Activated T-cell treated with anti-CD3 and anti-CD28 coated beads, Interleukin-2, amount 50 U/mL, for 4 hours (primary cell): ENCODE measurements around the gene FAM193A. TPM values are rescaled to one million over a fixed set of nuclear protein-coding genes. Genes with fewer than 3 reads are reported as not detected.
"Not testable (repeated sequence)": the region's sequence is repeated elsewhere in the genome, so short reads cannot be mapped to it uniquely, and the experiment has no call there.

Experiments used
- ATAC-seq, 2 donors: fragments of 200-7000 bp; cut with Tn5 transposase; one replicate each; pipeline ENCODE4 v1.10.0; 2021
- DNase-seq: peaks from one replicate; pipeline ENCODE4 v3.0.0-alpha.2; 2020
- H3K27me3 Mint-ChIP-seq: one replicate; pipeline ENCODE4 v1.8.0; 2021; ENCODE audit warnings: low read depth, mixed read lengths
- H3K36me3 Mint-ChIP-seq: one replicate; pipeline ENCODE4 v1.8.0; 2022; ENCODE audit warnings: mixed read lengths; ENCODE audit not compliant: insufficient read depth
- H3K4me1 Mint-ChIP-seq: one replicate; pipeline ENCODE4 v1.8.0; 2021; ENCODE audit warnings: low read depth, mixed read lengths
- H3K4me3 Mint-ChIP-seq: one replicate; pipeline ENCODE4 v1.8.0; 2021; ENCODE audit warnings: mild to moderate bottlenecking, moderate library complexity, mixed read lengths
- H3K9me3 Mint-ChIP-seq: one replicate; pipeline ENCODE4 v1.8.0; 2021; ENCODE audit warnings: mixed read lengths
- total RNA-seq, 3 donors: library from RNA; stranded (reverse); gene quantifications; one replicate each; pipeline ENCODE4 v1.2.1, GENCODE V29; 2021

The FAM193A gene
- total RNA-seq, 3 donors from 2014 or later, result 24.7 to 25.3 (median 24.9) TPM

- ATAC-seq, result no peak
- no peaks in the 10 kb centered on the region for H3K27me3 Mint-ChIP-seq
Observed at GRCh38 chr4:2626231-2626630, 89.8 kb downstream of the FAM193A start.

DNA sequence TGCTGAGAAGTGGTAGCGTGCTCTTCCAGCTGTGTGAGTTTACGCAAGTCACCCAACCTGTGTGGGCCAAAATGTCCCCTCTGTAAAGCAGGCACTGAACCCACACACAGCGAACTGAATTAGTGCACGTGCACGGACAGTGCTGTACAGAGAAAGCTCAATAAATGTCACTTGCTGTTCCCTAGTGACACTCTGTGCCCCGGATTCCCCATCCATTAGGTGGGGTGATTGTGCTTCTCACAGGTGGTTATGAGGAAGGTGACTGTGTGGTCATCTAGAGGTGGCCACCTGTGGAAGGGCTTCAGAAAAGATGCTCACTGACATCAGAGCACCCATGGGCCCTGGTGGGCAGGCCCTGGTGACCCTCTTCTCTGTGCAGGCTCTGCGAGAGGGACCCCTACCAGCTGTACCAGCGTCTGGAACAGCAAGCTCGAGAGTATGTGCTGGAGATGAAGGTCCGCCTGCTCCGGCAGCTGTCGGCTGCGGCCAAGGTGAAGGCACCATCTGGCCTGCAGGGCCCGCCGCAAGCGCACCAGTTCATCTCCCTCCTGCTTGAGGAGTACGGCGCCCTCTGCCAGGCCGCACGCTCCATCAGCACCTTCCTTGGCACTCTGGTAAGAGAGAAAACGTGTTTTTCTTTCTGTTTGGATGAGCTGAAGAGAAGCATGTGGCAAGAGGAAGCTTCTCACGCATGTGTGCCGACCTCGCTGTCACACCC lies 94.3 kb downstream of the FAM193A start:
- Mint-ChIP-seq H3K36me3 (peaks cover 19% of the 10 kb centered on the region), H3K4me3 (no peak overlapping the region), H3K27me3 (no peaks in the 10 kb centered on the region), H3K9me3 (no peaks in the 10 kb centered on the region), H3K4me1 (no peaks in the 10 kb centered on the region)
- DNase-seq (no peak), ATAC-seq (no peak)

More at GRCh38 chr4:2626231-2626630, 89.8 kb downstream of the FAM193A start:
- peaks cover 12% of the 10 kb centered on the region for H3K36me3 Mint-ChIP-seq
- no peak for DNase-seq
- H3K4me3 Mint-ChIP-seq, result no peak overlapping the region
- peaks cover 10% of the 10 kb centered on the region for H3K4me1 Mint-ChIP-seq
- no peaks in the 10 kb centered on the region for H3K9me3 Mint-ChIP-seq

GRCh38 chr4:2634014-2634413 lies 97.6 kb downstream of the FAM193A start:
- no peaks in the 10 kb centered on the region for H3K4me1 Mint-ChIP-seq
- ATAC-seq (no peak), DNase-seq (no peak)
- peaks cover 26% of the 10 kb centered on the region for H3K36me3 Mint-ChIP-seq
- H3K9me3 Mint-ChIP-seq, result no peaks in the 10 kb centered on the region
- no peak overlapping the region for H3K4me3 Mint-ChIP-seq
- H3K27me3 Mint-ChIP-seq, result no peaks in the 10 kb centered on the region

GRCh38 chr4:2636331-2636730 lies 99.9 kb downstream of the FAM193A start:
- Mint-ChIP-seq H3K27me3 (no peaks in the 10 kb centered on the region), H3K9me3 (no peaks in the 10 kb centered on the region), H3K36me3 (peaks cover 33% of the 10 kb centered on the region), H3K4me1 (no peaks in the 10 kb centered on the region), H3K4me3 (no peak overlapping the region)
- DNase-seq (no peak), ATAC-seq (no peak)

DNA sequence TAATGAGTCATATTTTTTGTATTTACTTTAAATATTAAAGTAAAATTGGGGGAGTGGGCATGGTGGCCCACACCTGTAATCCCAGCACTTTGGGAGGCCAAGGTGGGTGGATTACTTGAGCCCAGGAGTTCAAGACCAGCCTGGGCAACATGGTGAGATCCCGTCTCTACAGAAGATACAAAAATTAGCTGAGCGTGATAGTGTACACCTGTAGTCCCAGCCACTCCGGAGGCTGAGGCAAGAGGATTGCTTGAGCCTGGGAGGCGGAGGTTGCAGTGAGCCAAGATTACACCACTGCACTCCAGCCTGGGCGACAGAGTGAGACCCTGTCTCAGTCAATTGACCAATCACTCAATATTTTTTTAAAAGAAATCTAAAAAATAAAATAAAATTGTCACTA lies 100.5 kb downstream of the FAM193A start:
- H3K36me3 Mint-ChIP-seq, result peaks cover 33% of the 10 kb centered on the region
- not testable (repeated sequence) for ATAC-seq, DNase-seq, H3K9me3 Mint-ChIP-seq, H3K4me3 Mint-ChIP-seq, H3K4me1 Mint-ChIP-seq, H3K27me3 Mint-ChIP-seq

DNA sequence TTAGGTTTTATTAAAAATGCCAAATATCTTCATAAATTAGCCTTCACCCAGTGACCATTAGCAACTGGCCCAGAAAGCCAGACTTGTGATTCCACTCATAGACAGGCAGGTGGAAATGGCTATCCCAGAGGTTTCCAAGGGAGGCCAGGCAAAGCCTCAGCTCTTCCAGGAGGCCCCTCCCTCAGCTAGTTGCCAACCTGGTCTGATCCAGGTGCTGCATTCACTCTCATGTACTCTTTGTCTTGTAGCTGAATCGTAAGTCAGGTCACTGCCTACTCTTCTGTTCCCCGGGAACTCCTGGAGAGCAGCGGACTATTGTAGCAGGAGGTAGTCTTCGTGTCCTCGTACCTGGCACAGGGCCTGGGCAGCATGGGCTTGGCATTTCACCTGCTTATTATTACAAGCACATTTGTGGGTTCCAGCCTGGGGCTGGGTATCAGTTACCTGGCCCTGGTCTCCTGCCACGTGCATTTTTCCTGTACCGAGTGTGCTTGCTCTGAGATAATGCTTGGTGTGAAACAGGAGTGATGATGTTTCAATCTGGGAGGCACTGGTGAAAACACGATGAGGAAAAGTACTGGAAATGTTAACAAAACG lies 101.6 kb downstream of the FAM193A start:
- no peak for ATAC-seq
- Mint-ChIP-seq H3K4me1 (no peaks in the 10 kb centered on the region), H3K9me3 (no peaks in the 10 kb centered on the region), H3K27me3 (no peaks in the 10 kb centered on the region), H3K4me3 (no peak overlapping the region), H3K36me3 (peaks cover 34% of the 10 kb centered on the region)
- no peak for DNase-seq

- no peaks in the 10 kb centered on the region for H3K4me1 Mint-ChIP-seq
- ATAC-seq (no peak), DNase-seq (no peak)
- peaks cover 36% of the 10 kb centered on the region for H3K36me3 Mint-ChIP-seq
- no peaks in the 10 kb centered on the region for H3K27me3 Mint-ChIP-seq
- no peak overlapping the region for H3K4me3 Mint-ChIP-seq
- H3K9me3 Mint-ChIP-seq, result no peaks in the 10 kb centered on the region
Observed at GRCh38 chr4:2638730-2639129, 102.3 kb downstream of the FAM193A start.

GRCh38 chr4:2642968-2643367 lies 106.5 kb downstream of the FAM193A start:
- ATAC-seq (no peak), DNase-seq (no peak)
- no peak overlapping the region for H3K4me3 Mint-ChIP-seq
- no peaks in the 10 kb centered on the region for H3K9me3 Mint-ChIP-seq
- peaks cover 23% of the 10 kb centered on the region for H3K36me3 Mint-ChIP-seq
- H3K4me1 Mint-ChIP-seq, result no peaks in the 10 kb centered on the region
- H3K27me3 Mint-ChIP-seq, result no peaks in the 10 kb centered on the region

DNA sequence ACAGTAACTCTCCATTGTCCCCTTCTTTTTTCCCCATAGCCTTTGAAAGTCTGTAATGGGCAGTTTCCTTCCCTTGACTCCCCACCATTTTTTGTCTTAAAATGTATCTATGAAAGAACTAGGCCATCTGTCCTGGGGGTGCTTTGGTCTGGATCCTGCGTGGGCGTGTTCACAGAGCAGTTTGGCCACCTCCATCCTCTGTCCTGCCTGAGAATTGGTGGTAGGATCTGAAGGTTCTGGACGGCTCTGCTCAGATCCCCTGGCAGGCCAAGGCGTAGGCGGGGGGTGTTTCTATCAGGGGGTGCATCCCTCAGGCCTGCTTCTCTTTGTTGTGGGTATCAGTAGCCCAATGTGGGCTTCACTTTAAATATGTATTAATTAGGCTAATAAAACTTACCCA lies 107.1 kb downstream of the FAM193A start:
- DNase-seq (no peak), ATAC-seq (no peak)
- no peaks in the 10 kb centered on the region for H3K4me1 Mint-ChIP-seq
- no peaks in the 10 kb centered on the region for H3K9me3 Mint-ChIP-seq
- H3K4me3 Mint-ChIP-seq, result no peak overlapping the region
- peaks cover 23% of the 10 kb centered on the region for H3K36me3 Mint-ChIP-seq
- no peaks in the 10 kb centered on the region for H3K27me3 Mint-ChIP-seq

DNA sequence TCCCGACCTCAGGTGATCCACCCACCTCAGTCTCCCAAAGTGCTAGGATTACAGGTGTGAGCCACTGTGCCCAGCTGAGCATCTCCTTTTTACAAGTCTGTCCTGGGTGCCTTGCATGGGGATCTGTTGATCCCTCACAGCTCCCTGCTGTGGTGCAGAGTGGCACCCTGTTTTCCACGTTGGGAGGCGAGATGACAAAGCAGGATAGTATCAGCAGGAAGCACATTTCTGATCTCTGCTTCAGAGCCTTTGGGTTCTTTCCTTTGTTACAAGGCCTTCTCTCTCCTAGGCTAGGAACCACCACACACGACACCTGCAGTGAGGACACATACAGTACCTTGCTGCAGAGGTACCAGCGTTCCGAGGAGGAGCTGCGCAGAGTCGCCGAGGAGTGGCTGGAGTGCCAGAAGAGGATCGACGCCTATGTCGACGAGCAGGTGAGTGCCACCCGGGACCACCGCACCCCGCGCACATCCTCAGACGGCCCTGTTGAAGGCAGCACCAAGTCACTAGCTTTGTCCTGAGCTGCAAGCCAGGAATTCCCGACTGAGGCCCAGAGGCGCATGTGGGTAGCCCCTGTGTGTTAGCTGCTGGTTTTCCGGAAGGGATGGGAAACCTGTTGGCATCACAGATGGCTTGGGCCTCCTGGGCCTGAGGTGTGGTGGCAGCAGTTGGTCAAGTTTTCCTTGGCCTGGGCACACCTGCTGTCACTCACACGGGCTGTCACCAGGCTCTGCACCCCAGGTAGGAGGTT lies 110.1 kb downstream of the FAM193A start:
- Mint-ChIP-seq H3K9me3 (no peaks in the 10 kb centered on the region), H3K27me3 (no peaks in the 10 kb centered on the region), H3K4me3 (no peak overlapping the region), H3K4me1 (peaks cover 5% of the 10 kb centered on the region), H3K36me3 (peaks cover 15% of the 10 kb centered on the region)
- ATAC-seq (no peak), DNase-seq (no peak)

DNA sequence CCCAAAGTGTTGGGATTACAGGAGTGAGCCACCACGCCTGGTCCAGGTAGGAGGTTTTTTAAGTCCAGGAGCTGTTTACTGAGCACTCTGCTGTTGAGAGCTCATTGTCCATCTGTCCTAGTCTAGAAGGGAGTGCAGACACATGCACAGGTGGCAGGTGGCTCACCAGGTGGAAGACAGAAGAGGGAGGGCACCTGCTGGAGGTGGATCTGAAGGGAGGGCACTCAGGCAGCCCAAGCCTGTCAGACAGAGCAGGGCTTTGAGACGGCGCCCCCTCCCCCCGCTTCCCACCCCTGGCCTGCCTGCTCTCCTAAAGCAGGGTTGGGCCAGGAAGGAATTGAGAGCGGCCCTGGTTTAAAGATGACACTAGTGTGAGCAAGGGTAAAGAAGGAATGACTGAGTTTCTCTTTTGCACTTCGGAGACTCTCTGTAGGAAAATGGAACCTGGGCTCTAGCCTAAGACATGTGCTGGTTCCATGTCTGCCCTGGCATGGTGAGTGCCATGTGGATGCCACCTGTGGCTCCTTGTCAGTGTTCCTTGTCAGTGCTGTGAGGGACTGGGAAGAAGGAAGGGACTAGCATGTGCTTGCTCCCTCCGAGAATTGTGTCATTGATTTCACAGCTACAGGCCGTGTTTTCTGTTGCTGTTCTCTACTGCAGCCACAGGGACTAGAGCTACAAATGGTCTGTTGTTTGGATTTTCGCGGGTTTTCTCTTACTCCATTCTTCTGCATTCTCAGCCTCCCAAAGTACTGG lies 111.1 kb downstream of the FAM193A start:
- Mint-ChIP-seq H3K36me3 (peaks cover 15% of the 10 kb centered on the region), H3K9me3 (no peaks in the 10 kb centered on the region), H3K27me3 (no peaks in the 10 kb centered on the region), H3K4me1 (peaks cover 15% of the 10 kb centered on the region), H3K4me3 (no peak overlapping the region)
- ATAC-seq (no peak), DNase-seq (no peak)

DNA sequence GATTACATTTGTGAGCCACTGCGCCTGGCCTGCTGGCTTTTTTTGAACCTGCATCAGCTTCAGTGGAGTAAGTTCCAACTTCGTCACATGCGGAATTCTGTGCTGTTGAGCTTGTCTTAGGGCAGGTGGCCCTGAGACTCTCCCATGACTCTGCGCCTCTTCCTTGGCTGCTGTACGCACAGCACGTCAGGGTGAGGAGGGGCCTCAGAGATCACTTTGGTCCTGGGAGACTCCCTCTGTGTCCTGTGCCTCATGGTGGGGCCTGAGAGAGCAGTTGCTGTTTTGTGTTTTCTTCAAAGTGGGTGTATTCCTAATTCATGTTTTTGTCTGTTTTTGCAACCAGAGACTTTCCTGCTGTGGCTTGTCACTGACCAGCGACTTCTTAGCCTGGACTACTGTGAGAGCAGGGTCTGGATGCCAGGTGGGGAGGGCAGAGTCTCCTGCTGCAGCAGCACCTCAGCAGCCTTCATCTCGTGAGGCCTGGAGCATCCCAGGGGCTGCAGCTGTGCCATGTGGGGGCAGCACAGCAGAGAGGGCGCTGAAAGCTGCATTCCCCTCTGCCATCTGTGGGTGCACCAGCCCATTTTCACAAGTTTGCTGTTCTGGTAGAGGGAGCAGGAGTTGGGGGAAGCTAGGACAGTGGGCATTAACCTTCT lies 111.8 kb downstream of the FAM193A start:
- ATAC-seq (no peak), DNase-seq (no peak)
- no peak overlapping the region for H3K4me3 Mint-ChIP-seq
- H3K4me1 Mint-ChIP-seq, result peaks cover 17% of the 10 kb centered on the region
- H3K36me3 Mint-ChIP-seq, result peaks cover 15% of the 10 kb centered on the region
- H3K27me3 Mint-ChIP-seq, result no peaks in the 10 kb centered on the region
- no peaks in the 10 kb centered on the region for H3K9me3 Mint-ChIP-seq

- Mint-ChIP-seq H3K4me1 (peaks cover 22% of the 10 kb centered on the region), H3K27me3 (no peaks in the 10 kb centered on the region), H3K36me3 (peaks cover 13% of the 10 kb centered on the region), H3K4me3 (no peak overlapping the region), H3K9me3 (no peaks in the 10 kb centered on the region)
- DNase-seq (no peak), ATAC-seq (no peak)
Observed at GRCh38 chr4:2649604-2650114, 113.2 kb downstream of the FAM193A start.

DNA sequence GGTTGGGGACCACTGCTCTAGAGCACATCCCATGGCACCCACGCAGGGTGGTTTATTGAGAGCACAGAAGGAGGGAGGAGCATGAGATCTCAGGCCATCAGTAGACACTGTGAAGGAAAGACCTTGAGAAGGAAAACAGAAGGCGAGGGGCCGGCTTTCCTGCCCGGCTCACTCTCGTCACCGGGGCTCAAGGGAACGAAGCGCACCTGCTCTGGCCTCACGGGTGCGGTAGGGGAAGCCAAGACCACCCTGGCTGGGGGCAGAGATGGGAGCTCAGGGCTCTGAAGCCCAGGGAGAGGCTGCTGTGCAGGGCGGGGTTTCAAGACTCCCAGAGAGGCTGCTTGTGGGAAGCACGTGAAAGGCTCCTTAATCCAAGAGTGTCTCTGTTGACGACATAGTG lies 113.8 kb downstream of the FAM193A start:
- Mint-ChIP-seq H3K4me3 (no peak overlapping the region), H3K4me1 (peaks cover 22% of the 10 kb centered on the region), H3K9me3 (no peaks in the 10 kb centered on the region), H3K36me3 (peaks cover 13% of the 10 kb centered on the region), H3K27me3 (no peaks in the 10 kb centered on the region)
- ATAC-seq, result no peak
- DNase-seq, result no peak
